SK-N-SH (cell line): ENCODE results near the gene IRGC.

Experiments
- NRF1 ChIP-seq: IDR thresholded peaks from 2 replicates; pipeline ENCODE4 v1.6.1; 2012; ENCODE audit warnings: low read depth, mild to moderate bottlenecking, low read length
- POLR2AphosphoS5 ChIP-seq: IDR thresholded peaks from 2 replicates; pipeline ENCODE4 v1.6.1; 2012; ENCODE audit warnings: low read depth, low read length
- RFX5 ChIP-seq: IDR thresholded peaks from 2 replicates; pipeline ENCODE4 v1.6.1; 2012; ENCODE audit warnings: mild to moderate bottlenecking, improper control_type of control experiment, low read length
- SIN3A ChIP-seq: IDR thresholded peaks from 2 replicates; pipeline ENCODE4 v1.6.1; 2012; ENCODE audit warnings: low read depth, mild to moderate bottlenecking, low read length, moderate library complexity, borderline replicate concordance
- YY1 ChIP-seq: IDR thresholded peaks from 2 replicates; pipeline ENCODE4 v1.4.0; 2012; ENCODE audit warnings: low read depth, mild to moderate bottlenecking
- TF ChIP-seq, protein P1 (sequence below): fragments of 200-600 bp; sonication (generic); IDR thresholded peaks from 2 replicates; pipeline ENCODE4 v1.6.1; 2017; ENCODE audit warnings: antibody characterized with exemption, mild to moderate bottlenecking, moderate library complexity

DNA sequence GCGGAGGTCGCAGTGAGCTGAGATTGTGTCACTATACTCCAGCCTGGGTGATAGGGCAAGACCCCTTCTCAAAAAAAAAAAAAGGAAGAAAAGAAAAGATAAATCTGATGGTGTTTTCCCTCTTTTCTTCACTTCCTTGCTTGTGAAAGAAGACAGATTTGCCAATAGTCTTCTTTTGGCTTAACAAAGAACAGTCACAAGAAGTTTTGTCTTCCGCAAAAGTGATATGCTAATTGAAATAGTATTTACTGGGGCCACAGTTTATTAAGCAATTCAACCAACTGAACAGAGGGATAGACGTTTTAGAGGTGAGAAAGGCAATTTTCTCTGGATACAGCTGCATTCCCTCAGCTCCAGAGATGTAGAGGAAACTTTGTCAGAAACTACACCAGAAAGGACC lies 23.0 kb upstream of the IRGC start:
- TF ChIP-seq RFX5 (no peak), YY1 (no peak), SIN3A (no peak), NRF1 (no peak), POLR2AphosphoS5 (no peak)
- TF ChIP-seq, protein P1, sequence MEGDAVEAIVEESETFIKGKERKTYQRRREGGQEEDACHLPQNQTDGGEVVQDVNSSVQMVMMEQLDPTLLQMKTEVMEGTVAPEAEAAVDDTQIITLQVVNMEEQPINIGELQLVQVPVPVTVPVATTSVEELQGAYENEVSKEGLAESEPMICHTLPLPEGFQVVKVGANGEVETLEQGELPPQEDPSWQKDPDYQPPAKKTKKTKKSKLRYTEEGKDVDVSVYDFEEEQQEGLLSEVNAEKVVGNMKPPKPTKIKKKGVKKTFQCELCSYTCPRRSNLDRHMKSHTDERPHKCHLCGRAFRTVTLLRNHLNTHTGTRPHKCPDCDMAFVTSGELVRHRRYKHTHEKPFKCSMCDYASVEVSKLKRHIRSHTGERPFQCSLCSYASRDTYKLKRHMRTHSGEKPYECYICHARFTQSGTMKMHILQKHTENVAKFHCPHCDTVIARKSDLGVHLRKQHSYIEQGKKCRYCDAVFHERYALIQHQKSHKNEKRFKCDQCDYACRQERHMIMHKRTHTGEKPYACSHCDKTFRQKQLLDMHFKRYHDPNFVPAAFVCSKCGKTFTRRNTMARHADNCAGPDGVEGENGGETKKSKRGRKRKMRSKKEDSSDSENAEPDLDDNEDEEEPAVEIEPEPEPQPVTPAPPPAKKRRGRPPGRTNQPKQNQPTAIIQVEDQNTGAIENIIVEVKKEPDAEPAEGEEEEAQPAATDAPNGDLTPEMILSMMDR = no peak
